DND-41 (cell line): Measurements from ENCODE around the gene MEF2D.

Experiments used
- EZH2 ChIP-seq: IDR thresholded peaks from 3 replicates; pipeline ENCODE4 v1.6.1; 2012; ENCODE audit warnings: borderline replicate concordance, low read depth, mild to moderate bottlenecking, moderate library complexity, low read length, inconsistent platforms; ENCODE audit not compliant: severe bottlenecking
- TF ChIP-seq, protein P1 (sequence below): IDR thresholded peaks from 2 replicates; pipeline ENCODE4 v1.5.1; 2012; ENCODE audit warnings: borderline replicate concordance, low read length, moderate library complexity, mild to moderate bottlenecking; ENCODE audit not compliant: poor library complexity, severe bottlenecking; ENCODE audit errors: extremely low read depth

DNA sequence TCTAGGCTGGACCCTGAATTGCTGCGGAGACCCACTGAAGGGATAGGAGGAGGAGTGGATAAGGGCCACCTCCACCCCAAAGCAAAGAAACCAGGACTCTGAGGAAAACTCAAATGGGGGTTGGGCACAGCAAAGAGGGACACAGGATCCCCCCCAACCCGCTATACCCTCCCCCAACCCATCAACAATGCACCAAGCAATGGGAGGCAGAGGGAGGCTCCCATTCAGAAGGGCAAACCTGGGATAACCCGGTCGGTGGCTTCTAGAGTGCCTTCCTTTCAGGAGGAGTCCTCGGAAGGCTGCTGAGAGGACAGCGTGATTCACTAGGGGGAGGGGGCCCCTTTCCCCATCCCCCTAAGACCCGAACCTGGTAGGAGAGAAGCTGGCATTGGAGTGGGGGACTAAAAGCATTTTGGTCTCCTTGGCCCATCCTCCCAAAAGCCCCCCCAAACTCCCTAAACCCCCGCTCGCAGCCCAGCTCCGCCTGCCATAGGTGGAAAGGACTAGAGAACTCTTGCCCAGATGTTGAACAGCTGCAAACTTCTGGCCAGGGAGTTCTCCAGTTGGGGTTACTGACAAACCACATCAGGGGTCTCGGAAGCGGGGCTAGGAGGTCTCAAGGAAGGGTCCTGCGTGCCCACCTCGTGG, 1.3 kb downstream of the MEF2D start:
- TF ChIP-seq, protein P1, sequence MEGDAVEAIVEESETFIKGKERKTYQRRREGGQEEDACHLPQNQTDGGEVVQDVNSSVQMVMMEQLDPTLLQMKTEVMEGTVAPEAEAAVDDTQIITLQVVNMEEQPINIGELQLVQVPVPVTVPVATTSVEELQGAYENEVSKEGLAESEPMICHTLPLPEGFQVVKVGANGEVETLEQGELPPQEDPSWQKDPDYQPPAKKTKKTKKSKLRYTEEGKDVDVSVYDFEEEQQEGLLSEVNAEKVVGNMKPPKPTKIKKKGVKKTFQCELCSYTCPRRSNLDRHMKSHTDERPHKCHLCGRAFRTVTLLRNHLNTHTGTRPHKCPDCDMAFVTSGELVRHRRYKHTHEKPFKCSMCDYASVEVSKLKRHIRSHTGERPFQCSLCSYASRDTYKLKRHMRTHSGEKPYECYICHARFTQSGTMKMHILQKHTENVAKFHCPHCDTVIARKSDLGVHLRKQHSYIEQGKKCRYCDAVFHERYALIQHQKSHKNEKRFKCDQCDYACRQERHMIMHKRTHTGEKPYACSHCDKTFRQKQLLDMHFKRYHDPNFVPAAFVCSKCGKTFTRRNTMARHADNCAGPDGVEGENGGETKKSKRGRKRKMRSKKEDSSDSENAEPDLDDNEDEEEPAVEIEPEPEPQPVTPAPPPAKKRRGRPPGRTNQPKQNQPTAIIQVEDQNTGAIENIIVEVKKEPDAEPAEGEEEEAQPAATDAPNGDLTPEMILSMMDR, result no peak
- no peak for TF ChIP-seq EZH2
